AG10803 (cell line): Measurements from ENCODE around the gene PIGQ.
A peak's percentile ranks its signal among the peaks of the same experiment; 100 is the strongest.

Source experiments
- DNase-seq: peaks from one replicate; pipeline ENCODE4 v3.0.0; 2010; ENCODE audit warnings: low read depth
- H3K4me3 ChIP-seq: 2 replicates; pipeline ENCODE4 v1.5.1; 2011; ENCODE audit warnings: mild to moderate bottlenecking, low read length, control low read depth
- CTCF ChIP-seq: conservative IDR thresholded peaks from 2 replicates; pipeline ENCODE4 v1.5.1; 2011; ENCODE audit warnings: mild to moderate bottlenecking, low read length, control low read depth, inconsistent platforms

Gene PIGQ

GRCh38 chr16:588889-589657 lies 19.3 kb downstream of the PIGQ start:
- peak overlapping the region; percentile 79 for H3K4me3 ChIP-seq
- TF ChIP-seq CTCF = no peak
- DNase-seq = peak; percentile 94

GRCh38 chr16:589658-590187 lies 20.0 kb downstream of the PIGQ start, which contains the start of gene RAB40C:
RAB40C (plus strand) TSS chr16:590066; CDS start chr16:590292, 226 bp downstream.
- DNase-seq = peak; percentile 98
- H3K4me3 ChIP-seq = peak within 1 kb of the TSS; percentile 86
- TF ChIP-seq CTCF = no peak; the same call in 1 of the 2 replicates

GRCh38 chr16:590188-590814 lies 20.5 kb downstream of the PIGQ start:
- no peak for TF ChIP-seq CTCF
- peak overlapping the region; percentile 86 for H3K4me3 ChIP-seq
- peak; percentile 50 for DNase-seq

- no peak for TF ChIP-seq CTCF
- peak overlapping the region; percentile 86 for H3K4me3 ChIP-seq
- no peak for DNase-seq
These were observed 21.0 kb downstream of the PIGQ start for GRCh38 chr16:590815-591200.

GRCh38 chr16:591231-591630 lies 21.5 kb downstream of the PIGQ start:
- peak overlapping the region; percentile 86 for H3K4me3 ChIP-seq
- no peak for DNase-seq
- no peak for TF ChIP-seq CTCF

- no peak for TF ChIP-seq CTCF
- no peak for DNase-seq
- H3K4me3 ChIP-seq = no peak overlapping the region; the same call in 1 of the 2 replicates
These were observed 22.2 kb downstream of the PIGQ start for GRCh38 chr16:591892-592517.
